Neural cell (in vitro differentiated cells): ENCODE data around the gene BTBD18.

Experiments
- CTCF ChIP-seq: fragments of 450-650 bp; IDR thresholded peaks from 2 replicates; pipeline ENCODE4 v1.5.1; 2014; ENCODE audit warnings: antibody characterized with exemption, mild to moderate bottlenecking, moderate library complexity; ENCODE audit not compliant: poor library complexity, severe bottlenecking
- EP300 ChIP-seq: fragments of 450-650 bp; conservative IDR thresholded peaks from 2 replicates; pipeline ENCODE4 v1.6.1; 2014; ENCODE audit warnings: antibody characterized with exemption, mild to moderate bottlenecking, moderate library complexity; ENCODE audit not compliant: poor library complexity, severe bottlenecking
- EZH2 ChIP-seq: fragments of 200-600, 300-800 bp; shearing (Covaris generic), sonication (generic); IDR thresholded peaks from 2 replicates; pipeline ENCODE4 v1.6.1; 2014; ENCODE audit warnings: antibody characterized with exemption, low read length, borderline replicate concordance, mild to moderate bottlenecking; ENCODE audit not compliant: insufficient read depth, poor library complexity, severe bottlenecking
- MXI1 ChIP-seq: fragments of 450-650 bp; conservative IDR thresholded peaks from 2 replicates; pipeline ENCODE4 v1.6.1; 2014; ENCODE audit warnings: antibody characterized with exemption, mild to moderate bottlenecking; ENCODE audit not compliant: poor library complexity, severe bottlenecking
- POLR2AphosphoS5 ChIP-seq: IDR thresholded peaks from 2 replicates; pipeline ENCODE4 v1.6.1; 2012
- RAD21 ChIP-seq: fragments of 450-650 bp; conservative IDR thresholded peaks from 2 replicates; pipeline ENCODE4 v1.6.1; 2014; ENCODE audit warnings: antibody characterized with exemption, mild to moderate bottlenecking, moderate library complexity
- SMC3 ChIP-seq: fragments of 450-650 bp; conservative IDR thresholded peaks from 2 replicates; pipeline ENCODE4 v1.6.1; 2014; ENCODE audit warnings: antibody characterized with exemption, mild to moderate bottlenecking, moderate library complexity; ENCODE audit not compliant: poor library complexity
- TAF1 ChIP-seq: IDR thresholded peaks from 2 replicates; pipeline ENCODE4 v1.6.1; 2012; ENCODE audit warnings: low read depth
- TF ChIP-seq, protein P1 (sequence below): IDR thresholded peaks from 2 replicates; pipeline ENCODE4 v1.6.1; 2012; ENCODE audit warnings: borderline replicate concordance

- no peak for TF ChIP-seq CTCF
- no peak for TF ChIP-seq TAF1
- TF ChIP-seq POLR2AphosphoS5 = no peak
- TF ChIP-seq MXI1 = no peak
- no peak for TF ChIP-seq EP300
- TF ChIP-seq, protein P1, sequence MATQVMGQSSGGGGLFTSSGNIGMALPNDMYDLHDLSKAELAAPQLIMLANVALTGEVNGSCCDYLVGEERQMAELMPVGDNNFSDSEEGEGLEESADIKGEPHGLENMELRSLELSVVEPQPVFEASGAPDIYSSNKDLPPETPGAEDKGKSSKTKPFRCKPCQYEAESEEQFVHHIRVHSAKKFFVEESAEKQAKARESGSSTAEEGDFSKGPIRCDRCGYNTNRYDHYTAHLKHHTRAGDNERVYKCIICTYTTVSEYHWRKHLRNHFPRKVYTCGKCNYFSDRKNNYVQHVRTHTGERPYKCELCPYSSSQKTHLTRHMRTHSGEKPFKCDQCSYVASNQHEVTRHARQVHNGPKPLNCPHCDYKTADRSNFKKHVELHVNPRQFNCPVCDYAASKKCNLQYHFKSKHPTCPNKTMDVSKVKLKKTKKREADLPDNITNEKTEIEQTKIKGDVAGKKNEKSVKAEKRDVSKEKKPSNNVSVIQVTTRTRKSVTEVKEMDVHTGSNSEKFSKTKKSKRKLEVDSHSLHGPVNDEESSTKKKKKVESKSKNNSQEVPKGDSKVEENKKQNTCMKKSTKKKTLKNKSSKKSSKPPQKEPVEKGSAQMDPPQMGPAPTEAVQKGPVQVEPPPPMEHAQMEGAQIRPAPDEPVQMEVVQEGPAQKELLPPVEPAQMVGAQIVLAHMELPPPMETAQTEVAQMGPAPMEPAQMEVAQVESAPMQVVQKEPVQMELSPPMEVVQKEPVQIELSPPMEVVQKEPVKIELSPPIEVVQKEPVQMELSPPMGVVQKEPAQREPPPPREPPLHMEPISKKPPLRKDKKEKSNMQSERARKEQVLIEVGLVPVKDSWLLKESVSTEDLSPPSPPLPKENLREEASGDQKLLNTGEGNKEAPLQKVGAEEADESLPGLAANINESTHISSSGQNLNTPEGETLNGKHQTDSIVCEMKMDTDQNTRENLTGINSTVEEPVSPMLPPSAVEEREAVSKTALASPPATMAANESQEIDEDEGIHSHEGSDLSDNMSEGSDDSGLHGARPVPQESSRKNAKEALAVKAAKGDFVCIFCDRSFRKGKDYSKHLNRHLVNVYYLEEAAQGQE = no peak
- no peak for TF ChIP-seq EZH2
- TF ChIP-seq SMC3 = no peak
- TF ChIP-seq RAD21 = no peak
These were observed 24.4 kb downstream of the BTBD18 start for GRCh38 chr11:57727185-57727584.
